ENCODE data around the gene ATXN7L1. TPM values are rescaled to one million over a fixed set of nuclear protein-coding genes. Genes with fewer than 3 reads are reported as not detected.

Gene ATXN7L1
- total RNA-seq, 2 experiments from 2014 or later, result 0.59 TPM; not detected in 1

DNA sequence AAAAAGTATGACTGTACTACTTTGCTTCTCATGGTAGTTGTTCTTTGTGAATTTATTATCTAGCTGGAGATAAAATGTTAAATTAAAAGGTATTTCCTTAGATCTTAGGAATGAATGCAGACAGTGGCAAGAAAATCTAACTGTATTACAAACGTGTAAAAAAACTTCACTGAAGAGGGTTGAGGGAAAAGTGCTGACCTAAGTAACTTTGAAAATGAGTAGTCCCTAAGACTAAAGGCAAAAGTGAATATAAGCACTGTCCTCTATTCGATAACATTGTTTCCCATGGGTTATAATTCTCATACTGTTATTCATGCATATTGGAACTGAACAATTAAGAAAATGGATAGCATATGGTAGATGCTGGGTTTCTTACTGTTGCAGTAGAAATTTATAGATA lies 148.4 kb downstream of the ATXN7L1 start:
- CTCF ChIA-PET (ENCODE audit: unreplicated experiment), result no interaction called here
- no TSS peak for BruUV-seq (replicated peaks)

DNA sequence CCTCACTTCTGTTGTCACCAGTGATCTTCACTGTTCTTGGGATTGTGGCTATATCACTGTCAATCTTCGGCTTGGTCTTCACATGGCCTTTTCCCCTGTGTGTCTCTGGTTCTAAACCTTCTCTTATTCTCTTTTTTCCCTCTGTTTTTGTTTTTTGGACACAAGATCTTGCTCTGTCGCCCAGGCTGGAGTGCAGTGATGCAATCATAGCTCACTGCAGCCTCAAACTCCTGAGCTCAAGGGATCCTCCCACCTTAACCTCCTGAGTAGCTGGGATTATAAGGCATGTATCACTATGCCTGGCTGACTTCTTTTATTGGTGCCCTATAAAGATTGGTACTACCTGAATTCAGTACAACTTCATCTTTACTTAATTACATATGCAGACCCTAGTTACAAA lies 151.7 kb downstream of the ATXN7L1 start:
- H3K4me2 ChIP-seq (ENCODE audit: low read length), result no peak overlapping the region
- no peak for TF ChIP-seq EZH2phosphoT487 (IDR thresholded peaks at IDR 0.05; ENCODE audit: borderline replicate concordance, low read depth, low read length)
- TF ChIP-seq, protein P1, sequence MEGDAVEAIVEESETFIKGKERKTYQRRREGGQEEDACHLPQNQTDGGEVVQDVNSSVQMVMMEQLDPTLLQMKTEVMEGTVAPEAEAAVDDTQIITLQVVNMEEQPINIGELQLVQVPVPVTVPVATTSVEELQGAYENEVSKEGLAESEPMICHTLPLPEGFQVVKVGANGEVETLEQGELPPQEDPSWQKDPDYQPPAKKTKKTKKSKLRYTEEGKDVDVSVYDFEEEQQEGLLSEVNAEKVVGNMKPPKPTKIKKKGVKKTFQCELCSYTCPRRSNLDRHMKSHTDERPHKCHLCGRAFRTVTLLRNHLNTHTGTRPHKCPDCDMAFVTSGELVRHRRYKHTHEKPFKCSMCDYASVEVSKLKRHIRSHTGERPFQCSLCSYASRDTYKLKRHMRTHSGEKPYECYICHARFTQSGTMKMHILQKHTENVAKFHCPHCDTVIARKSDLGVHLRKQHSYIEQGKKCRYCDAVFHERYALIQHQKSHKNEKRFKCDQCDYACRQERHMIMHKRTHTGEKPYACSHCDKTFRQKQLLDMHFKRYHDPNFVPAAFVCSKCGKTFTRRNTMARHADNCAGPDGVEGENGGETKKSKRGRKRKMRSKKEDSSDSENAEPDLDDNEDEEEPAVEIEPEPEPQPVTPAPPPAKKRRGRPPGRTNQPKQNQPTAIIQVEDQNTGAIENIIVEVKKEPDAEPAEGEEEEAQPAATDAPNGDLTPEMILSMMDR (conservative IDR thresholded peaks at IDR 0.05; ENCODE audit: low read length), result no peak
- H3K9me3 ChIP-seq (ENCODE audit: low read length), result no peaks in the 10 kb centered on the region
- no TSS peak for BruUV-seq (replicated peaks)
- H3K79me2 ChIP-seq (ENCODE audit: insufficient read depth, low read depth, low read length), result no peaks in the 10 kb centered on the region
- H3K4me3 ChIP-seq (ENCODE audit: low read depth, low read length, poor library complexity, severe bottlenecking), result no peak overlapping the region
- H2AFZ ChIP-seq (ENCODE audit: low read length), result no peak overlapping the region
- H3K9me2 ChIP-seq (ENCODE audit: insufficient read depth, low read length), result no peaks in the 10 kb centered on the region
- ChIA-PET POLR2A (interaction anchor here (0.6 to 0.7 kb wide), 2 partner anchors 11 to 26 kb away, joined by 4 to 8 read pairs; no protein-coding TSS in a partner anchor), CTCF (ENCODE audit: unreplicated experiment) (no interaction called here)
- no peaks in the 10 kb centered on the region for H3K36me3 ChIP-seq (ENCODE audit: insufficient read depth, low read length)
- H3K27ac ChIP-seq (ENCODE audit: low read depth, low read length, poor library complexity, severe bottlenecking), result no peak overlapping the region
- intact Hi-C loops (cut with micrococcal nuclease; ENCODE audit: unreplicated experiment), result no loop called here
- no peak for DNase-seq (ENCODE audit: low spot score)
- no peaks in the 10 kb centered on the region for H4K20me1 ChIP-seq (ENCODE audit: insufficient read depth, low read length)
- no peaks in the 10 kb centered on the region for H3K4me1 ChIP-seq (ENCODE audit: insufficient read depth, low read length, poor library complexity, severe bottlenecking)

More for the DNA sequence above, 148.4 kb downstream of the ATXN7L1 start:
- Histone ChIP-seq H2AFZ (ENCODE audit: low read length) (no peak overlapping the region), H3K4me1 (ENCODE audit: insufficient read depth, low read length, poor library complexity, severe bottlenecking) (no peaks in the 10 kb centered on the region), H3K4me3 (ENCODE audit: low read depth, low read length, poor library complexity, severe bottlenecking) (no peak overlapping the region), H3K79me2 (ENCODE audit: insufficient read depth, low read depth, low read length) (no peaks in the 10 kb centered on the region), H3K9me2 (ENCODE audit: insufficient read depth, low read length) (no peaks in the 10 kb centered on the region), H3K27ac (ENCODE audit: low read depth, low read length, poor library complexity, severe bottlenecking) (no peak overlapping the region), H3K9me3 (ENCODE audit: low read length) (no peaks in the 10 kb centered on the region), H3K4me2 (ENCODE audit: low read length) (no peak overlapping the region), H3K36me3 (ENCODE audit: insufficient read depth, low read length) (no peaks in the 10 kb centered on the region), H4K20me1 (ENCODE audit: insufficient read depth, low read length) (no peaks in the 10 kb centered on the region)
- intact Hi-C loops (cut with micrococcal nuclease; ENCODE audit: unreplicated experiment), result no loop called here
- POLR2A ChIA-PET, result interaction anchor here (0.6 kb wide), 1 partner anchor 33 kb away, joined by 4 read pairs; no protein-coding TSS in a partner anchor
- TF ChIP-seq, protein P1 (conservative IDR thresholded peaks at IDR 0.05; ENCODE audit: low read length), result no peak
- no peak for TF ChIP-seq EZH2phosphoT487 (IDR thresholded peaks at IDR 0.05; ENCODE audit: borderline replicate concordance, low read depth, low read length)
- DNase-seq (ENCODE audit: low spot score), result no peak

DNA sequence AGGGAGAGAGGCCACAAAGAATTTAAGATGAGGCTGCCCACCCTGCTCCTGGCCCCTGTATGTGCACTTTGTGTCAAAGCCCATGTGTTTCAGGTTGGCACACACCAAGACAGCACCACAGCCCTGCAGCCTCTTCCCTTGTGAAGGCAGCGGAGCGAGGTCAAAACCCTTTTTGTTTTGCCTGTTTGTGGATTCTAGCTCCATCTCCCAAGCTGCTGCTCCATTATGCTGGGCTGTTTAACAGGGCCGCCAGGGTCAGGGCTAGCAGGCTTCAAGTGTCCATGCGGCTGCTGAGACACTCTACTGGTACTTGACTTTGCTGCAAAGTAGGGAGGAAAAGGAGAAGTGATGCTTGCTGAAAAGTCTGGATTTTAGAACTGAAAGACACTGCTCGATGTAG lies 152.8 kb downstream of the ATXN7L1 start:
- CTCF ChIA-PET (ENCODE audit: unreplicated experiment), result no interaction called here
- Histone ChIP-seq H3K79me2 (ENCODE audit: insufficient read depth, low read depth, low read length) (no peaks in the 10 kb centered on the region), H3K9me3 (ENCODE audit: low read length) (no peaks in the 10 kb centered on the region), H3K4me2 (ENCODE audit: low read length) (no peak overlapping the region), H3K36me3 (ENCODE audit: insufficient read depth, low read length) (no peaks in the 10 kb centered on the region), H3K9me2 (ENCODE audit: insufficient read depth, low read length) (no peaks in the 10 kb centered on the region), H3K27ac (ENCODE audit: low read depth, low read length, poor library complexity, severe bottlenecking) (no peak overlapping the region), H3K4me3 (ENCODE audit: low read depth, low read length, poor library complexity, severe bottlenecking) (no peak overlapping the region), H2AFZ (ENCODE audit: low read length) (no peak overlapping the region), H3K4me1 (ENCODE audit: insufficient read depth, low read length, poor library complexity, severe bottlenecking) (no peaks in the 10 kb centered on the region), H4K20me1 (ENCODE audit: insufficient read depth, low read length) (no peaks in the 10 kb centered on the region)
- POLR2A ChIA-PET, result no interaction called here
- no TSS peak for BruUV-seq (replicated peaks)
- intact Hi-C loops (cut with micrococcal nuclease; ENCODE audit: unreplicated experiment), result no loop called here
- TF ChIP-seq, protein P1 (conservative IDR thresholded peaks at IDR 0.05; ENCODE audit: low read length), result no peak
- no peak for TF ChIP-seq EZH2phosphoT487 (IDR thresholded peaks at IDR 0.05; ENCODE audit: borderline replicate concordance, low read depth, low read length)
- no peak for DNase-seq (ENCODE audit: low spot score)

Data from OCI-LY7 (cell line).